NCI-H345 (cell line): ENCODE results near the gene DOCK2.
A peak's percentile ranks its signal among the peaks of the same experiment; 100 is the strongest.
"Not testable (repeated sequence)": the region's sequence is repeated elsewhere in the genome, so short reads cannot be mapped to it uniquely, and the experiment has no call there.

Experiments
- DNase-seq: peaks from one replicate; lab custom pipeline; 2025; lab: John Stamatoyannopoulos, UW

DOCK2 gene

GRCh38 chr5:169637549-169638121 is 560 bp downstream of the DOCK2 start:
- DNase-seq = no peak

GRCh38 chr5:169641253-169641652 is 4.2 kb downstream of the DOCK2 start:
- DNase-seq = no peak

- DNase-seq = no peak
Observed at GRCh38 chr5:169646856-169647255, 9.8 kb downstream of the DOCK2 start.

GRCh38 chr5:169647566-169647965 is 10.5 kb downstream of the DOCK2 start:
- DNase-seq = no peak

- peak; percentile 21 for DNase-seq
Observed at GRCh38 chr5:169648725-169649310, 11.7 kb downstream of the DOCK2 start.

GRCh38 chr5:169649486-169649885 is 12.4 kb downstream of the DOCK2 start:
- no peak for DNase-seq

- DNase-seq = no peak
Observed at GRCh38 chr5:169650701-169651331, 13.7 kb downstream of the DOCK2 start.

GRCh38 chr5:169651526-169651925 is 14.5 kb downstream of the DOCK2 start:
- no peak for DNase-seq

- DNase-seq = peak; percentile 65
Observed at GRCh38 chr5:169652057-169652456, 15.0 kb downstream of the DOCK2 start.

GRCh38 chr5:169653091-169653490 is 16.0 kb downstream of the DOCK2 start:
- no peak for DNase-seq

- DNase-seq = no peak
Observed at GRCh38 chr5:169655353-169655752, 18.3 kb downstream of the DOCK2 start.

- no peak for DNase-seq
Observed at GRCh38 chr5:169656125-169656901, 19.2 kb downstream of the DOCK2 start.

- no peak for DNase-seq
Observed at GRCh38 chr5:169657127-169657526, 20.1 kb downstream of the DOCK2 start.

GRCh38 chr5:169662451-169662850 is 25.4 kb downstream of the DOCK2 start:
- DNase-seq = not testable (repeated sequence)

GRCh38 chr5:169663537-169663936 is 26.5 kb downstream of the DOCK2 start:
- no peak for DNase-seq

- no peak for DNase-seq
Observed at GRCh38 chr5:169666365-169666764, 29.3 kb downstream of the DOCK2 start.

- DNase-seq = peak; percentile 29
Observed at GRCh38 chr5:169667896-169668674, 31.0 kb downstream of the DOCK2 start.

GRCh38 chr5:169668732-169669131 is 31.7 kb downstream of the DOCK2 start:
- DNase-seq = no peak

- DNase-seq = no peak
Observed at GRCh38 chr5:169670769-169671525, 33.9 kb downstream of the DOCK2 start.

- no peak for DNase-seq
Observed at GRCh38 chr5:169682026-169682425, 45.0 kb downstream of the DOCK2 start.

GRCh38 chr5:169686137-169686536 is 49.1 kb downstream of the DOCK2 start:
- peak; percentile 87 for DNase-seq
